HUES48 (cell line): ENCODE measurements around the gene SLIT2.

ENCODE experiments used
- H3K27ac ChIP-seq: one replicate; pipeline ENCODE4 v1.7.0; 2013; ENCODE audit warnings: low read depth, low read length, inconsistent platforms
- H3K27me3 ChIP-seq: 2 replicates; pipeline ENCODE4 v1.6.1; 2013; ENCODE audit warnings: mild to moderate bottlenecking, low read length; ENCODE audit not compliant: control insufficient read depth, insufficient read depth
- H3K36me3 ChIP-seq: 2 replicates; pipeline ENCODE4 v1.6.1; 2013; ENCODE audit warnings: low read length; ENCODE audit not compliant: control insufficient read depth, insufficient read depth
- H3K4me1 ChIP-seq: 2 replicates; pipeline ENCODE4 v1.6.1; 2013; ENCODE audit warnings: mild to moderate bottlenecking, low read length; ENCODE audit not compliant: control insufficient read depth, insufficient read depth
- H3K4me3 ChIP-seq: 2 replicates; pipeline ENCODE4 v1.5.1; 2013; ENCODE audit warnings: mild to moderate bottlenecking, low read depth, low read length
- H3K9ac ChIP-seq: 2 replicates; pipeline ENCODE4 v1.6.1; 2013; ENCODE audit warnings: mild to moderate bottlenecking, low read depth, low read length, moderate library complexity
- H3K9me3 ChIP-seq: 2 replicates; pipeline ENCODE4 v1.6.1; 2013; ENCODE audit warnings: low read length; ENCODE audit not compliant: control insufficient read depth, insufficient read depth

Gene SLIT2

GRCh38 chr4:20251796-20252655 lies at the start of gene SLIT2:
Gene SLIT2 (plus strand): TSS chr4:20251905. CDS start chr4:20253816, 1,911 bp downstream.
- peak within 1 kb of the TSS; percentile 49; the same call in 1 of the 2 replicates for H3K9ac ChIP-seq
- peaks cover 69% of the 10 kb centered on the region for H3K27me3 ChIP-seq
- H3K4me1 ChIP-seq = peaks cover 34% of the 10 kb centered on the region
- H3K27ac ChIP-seq = no peak within 1 kb of the TSS
- peak within 1 kb of the TSS; percentile 85 for H3K4me3 ChIP-seq
- no peaks in the 10 kb centered on the region for H3K36me3 ChIP-seq
- H3K9me3 ChIP-seq = no peaks in the 10 kb centered on the region

- Histone ChIP-seq H3K4me1 (no peaks in the 10 kb centered on the region), H3K4me3 (no peak overlapping the region), H3K36me3 (no peaks in the 10 kb centered on the region), H3K9ac (no peak overlapping the region), H3K27me3 (no peaks in the 10 kb centered on the region), H3K9me3 (no peaks in the 10 kb centered on the region), H3K27ac (no peak overlapping the region)
These were observed 48.2 kb upstream of the SLIT2 start for GRCh38 chr4:20203508-20203907.

- no peak overlapping the region for H3K9ac ChIP-seq
- H3K4me3 ChIP-seq = no peak overlapping the region
- H3K36me3 ChIP-seq = no peaks in the 10 kb centered on the region
- no peaks in the 10 kb centered on the region for H3K27me3 ChIP-seq
- no peaks in the 10 kb centered on the region for H3K9me3 ChIP-seq
- H3K27ac ChIP-seq = no peak overlapping the region
- peaks cover 27% of the 10 kb centered on the region for H3K4me1 ChIP-seq
These were observed 34.2 kb upstream of the SLIT2 start for GRCh38 chr4:20217521-20217920.

- H3K4me1 ChIP-seq = peaks cover 23% of the 10 kb centered on the region
- no peaks in the 10 kb centered on the region for H3K27me3 ChIP-seq
These were observed 33.8 kb upstream of the SLIT2 start for GRCh38 chr4:20217951-20218350.

GRCh38 chr4:20219521-20219920 lies 32.2 kb upstream of the SLIT2 start:
- Histone ChIP-seq H3K27ac (no peak overlapping the region), H3K4me1 (peaks cover 8% of the 10 kb centered on the region), H3K36me3 (no peaks in the 10 kb centered on the region), H3K27me3 (no peaks in the 10 kb centered on the region), H3K9ac (no peak overlapping the region), H3K9me3 (no peaks in the 10 kb centered on the region), H3K4me3 (no peak overlapping the region)

More at GRCh38 chr4:20217951-20218350, 33.8 kb upstream of the SLIT2 start:
- H3K9ac ChIP-seq = no peak overlapping the region
- no peak overlapping the region for H3K27ac ChIP-seq
- no peak overlapping the region for H3K4me3 ChIP-seq
- no peaks in the 10 kb centered on the region for H3K36me3 ChIP-seq
- H3K9me3 ChIP-seq = no peaks in the 10 kb centered on the region

- Histone ChIP-seq H3K4me3 (no peak overlapping the region), H3K36me3 (no peaks in the 10 kb centered on the region), H3K27me3 (no peaks in the 10 kb centered on the region), H3K27ac (no peak overlapping the region), H3K4me1 (0 out of 2 replicates have a peak, but pooled peaks cover 2% of the 10 kb centered on the region), H3K9ac (no peak overlapping the region), H3K9me3 (no peaks in the 10 kb centered on the region)
These were observed 13.7 kb upstream of the SLIT2 start for GRCh38 chr4:20237894-20238537.

GRCh38 chr4:20248155-20248558 lies 3.5 kb upstream of the SLIT2 start:
- Histone ChIP-seq H3K4me3 (no peak overlapping the region), H3K27ac (no peak overlapping the region), H3K9ac (no peak overlapping the region), H3K9me3 (no peaks in the 10 kb centered on the region), H3K4me1 (peaks cover 6% of the 10 kb centered on the region; the same call in 1 of the 2 replicates), H3K27me3 (peaks cover 31% of the 10 kb centered on the region), H3K36me3 (no peaks in the 10 kb centered on the region)

- H3K27me3 ChIP-seq = peaks cover 42% of the 10 kb centered on the region
- no peak overlapping the region for H3K9ac ChIP-seq
- H3K4me1 ChIP-seq = peaks cover 17% of the 10 kb centered on the region; the same call in 1 of the 2 replicates
- H3K9me3 ChIP-seq = no peaks in the 10 kb centered on the region
- H3K27ac ChIP-seq = no peak overlapping the region
- H3K4me3 ChIP-seq = no peak overlapping the region
- no peaks in the 10 kb centered on the region for H3K36me3 ChIP-seq
These were observed 2.4 kb upstream of the SLIT2 start for GRCh38 chr4:20249333-20249732.

GRCh38 chr4:20251031-20251795 lies 492 bp upstream of the SLIT2 start:
- Histone ChIP-seq H3K27me3 (peaks cover 61% of the 10 kb centered on the region), H3K4me3 (peak overlapping the region; percentile 85), H3K27ac (no peak overlapping the region), H3K9ac (peak overlapping the region; percentile 49; the same call in 1 of the 2 replicates), H3K4me1 (peaks cover 25% of the 10 kb centered on the region), H3K36me3 (no peaks in the 10 kb centered on the region), H3K9me3 (no peaks in the 10 kb centered on the region)

GRCh38 chr4:20252656-20253282 lies 1.1 kb downstream of the SLIT2 start:
- Histone ChIP-seq H3K27ac (no peak overlapping the region), H3K4me1 (peaks cover 41% of the 10 kb centered on the region), H3K4me3 (peak overlapping the region; percentile 85), H3K9ac (no peak overlapping the region), H3K36me3 (no peaks in the 10 kb centered on the region), H3K9me3 (no peaks in the 10 kb centered on the region), H3K27me3 (peaks cover 77% of the 10 kb centered on the region)
